SK-N-SH (cell line): ENCODE results near the gene OGFR. TPM values are rescaled to one million over a fixed set of nuclear protein-coding genes. Genes with fewer than 3 reads are reported as not detected.

Experiments used
- CTCF ChIA-PET: fragments of 300-600, 350-600 bp; formaldehyde crosslinking; extraction: SDS; loops from one replicate; lab custom pipeline; 2021; lab: Yijun Ruan, JAX
- POLR2A ChIA-PET: fragments of 350-600 bp; sonication (Branson Sonifier 250); formaldehyde crosslinking; extraction: SDS; loops from one replicate; lab custom pipeline; 2020; ENCODE audit warnings: antibody characterized with exemption, inconsistent platforms; lab: Yijun Ruan, JAX
- DNase-seq: peaks from one replicate; pipeline ENCODE4 v3.0.0; 2012
- H2AFZ ChIP-seq: fragments of 200-600 bp; sonication (generic); 2 replicates; pipeline ENCODE4 v1.8.1; 2016; ENCODE audit warnings: antibody characterized with exemption, mild to moderate bottlenecking, low read depth
- H3F3A ChIP-seq: fragments of 200-600 bp; sonication (generic); replicated peaks from 2 replicates; pipeline ENCODE3; 2016; ENCODE audit warnings: antibody characterized with exemption, mild to moderate bottlenecking; ENCODE audit not compliant: insufficient read depth
- H3K27ac ChIP-seq, 2 experiments: fragments of 200-500 bp in 1 of 2; fragments of 200-600 bp in 1 of 2; sonication (Bioruptor generic) in 1 of 2; sonication (generic), shearing (Covaris generic) in 1 of 2; 2 replicates each; pipeline versions ENCODE4 v1.5.1 to v1.6.1; 2014 to 2016; ENCODE audit warnings: low read depth in 2 of 2, inconsistent platforms in 1 of 2, low read length in 1 of 2, mild to moderate bottlenecking in 1 of 2, mixed read lengths in 1 of 2
- H3K27me3 ChIP-seq: fragments of 200-600 bp; sonication (generic), shearing (Covaris generic); 2 replicates; pipeline ENCODE4 v1.6.1; 2016; ENCODE audit warnings: mixed run types; ENCODE audit not compliant: insufficient read depth
- H3K36me3 ChIP-seq, 2 experiments: fragments of 200-500 bp in 1 of 2; fragments of 200-600 bp in 1 of 2; sonication (Bioruptor generic) in 1 of 2; sonication (generic) in 1 of 2; replicated peaks in 1 of 2; 2 replicates each; pipeline versions ENCODE3 to v1.5.1; 2014 to 2016; ENCODE audit warnings: low read length in 1 of 2, mild to moderate bottlenecking in 1 of 2; ENCODE audit not compliant: insufficient read depth in 2 of 2, control insufficient read depth in 1 of 2
- H3K4me1 ChIP-seq, 2 experiments: fragments of 200-500 bp in 1 of 2; fragments of 200-600 bp in 1 of 2; sonication (Bioruptor generic) in 1 of 2; sonication (generic), shearing (Covaris generic) in 1 of 2; 2 replicates each; pipeline versions ENCODE4 v1.5.1 to v1.6.1; 2014 to 2016; ENCODE audit warnings: low read depth in 1 of 2, low read length in 1 of 2, mixed run types in 1 of 2; ENCODE audit not compliant: insufficient read depth in 2 of 2, control insufficient read depth in 1 of 2
- H3K4me2 ChIP-seq: fragments of 200-600 bp; sonication (generic), shearing (Covaris generic); 2 replicates; pipeline ENCODE4 v1.6.1; 2017; ENCODE audit warnings: mixed run types
- H3K4me3 ChIP-seq, 2 experiments: fragments of 200-500 bp in 1 of 2; fragments of 200-600 bp in 1 of 2; sonication (Bioruptor generic) in 1 of 2; sonication (generic), shearing (Covaris generic) in 1 of 2; 2 replicates each; pipeline versions ENCODE4 v1.5.1 to v1.8.1; 2014 to 2016; ENCODE audit warnings: low read depth in 2 of 2, inconsistent platforms in 1 of 2, low read length in 1 of 2, mild to moderate bottlenecking in 1 of 2, mixed read lengths in 1 of 2, moderate library complexity in 1 of 2
- H3K79me2 ChIP-seq: fragments of 200-600 bp; sonication (generic); 2 replicates; pipeline ENCODE4 v1.8.1; 2017; ENCODE audit warnings: mild to moderate bottlenecking; ENCODE audit not compliant: insufficient read depth
- H3K9ac ChIP-seq: fragments of 200-600 bp; sonication (generic); 2 replicates; pipeline ENCODE4 v1.6.1; 2017; ENCODE audit warnings: mixed run types
- H3K9me2 ChIP-seq: fragments of 200-600 bp; sonication (generic); 2 replicates; pipeline ENCODE4 v1.6.1; 2017; ENCODE audit warnings: mixed run types
- H3K9me3 ChIP-seq: fragments of 200-600 bp; sonication (generic); 2 replicates; pipeline ENCODE4 v1.6.1; 2017; ENCODE audit warnings: mixed run types, mild to moderate bottlenecking, moderate library complexity
- H4K20me1 ChIP-seq: fragments of 200-600 bp; sonication (generic); 2 replicates; pipeline ENCODE4 v1.6.1; 2017; ENCODE audit warnings: mild to moderate bottlenecking, mixed run types; ENCODE audit not compliant: insufficient read depth
- ELF1 ChIP-seq: IDR thresholded peaks from 2 replicates; pipeline ENCODE4 v1.4.0; 2012
- EP300 ChIP-seq, 2 experiments: IDR thresholded peaks; 2 replicates each; pipeline versions ENCODE4 v1.4.0 to v1.6.1; 2012; ENCODE audit warnings: borderline replicate concordance in 1 of 2, low read depth in 1 of 2, low read length in 1 of 2
- EZH2phosphoT487 ChIP-seq: fragments of 200-600 bp; sonication (generic); IDR thresholded peaks from 2 replicates; pipeline ENCODE4 v1.6.1; 2017; ENCODE audit warnings: low read depth, mixed run types, mild to moderate bottlenecking, antibody characterized with exemption, moderate library complexity, borderline replicate concordance
- FOXJ3 ChIP-seq: sonication (generic); formaldehyde crosslinking; IDR thresholded peaks from 2 replicates; pipeline ENCODE4 v1.5.1; 2020; ENCODE audit warnings: mild to moderate bottlenecking, missing genetic modification reagents
- FOXM1 ChIP-seq: IDR thresholded peaks from 2 replicates; pipeline ENCODE4 v1.4.0; 2012; ENCODE audit warnings: low read depth, mild to moderate bottlenecking
- IRF3 ChIP-seq: fragments of 150-350 bp; IDR thresholded peaks from 2 replicates; pipeline ENCODE4 v1.6.1; 2016; ENCODE audit warnings: mild to moderate bottlenecking, low read depth, low read length
- JUND ChIP-seq: IDR thresholded peaks from 2 replicates; pipeline ENCODE4 v1.4.0; 2012
- MAX ChIP-seq: IDR thresholded peaks from 2 replicates; pipeline ENCODE4 v1.4.0; 2012; ENCODE audit warnings: low read depth
- MEF2A ChIP-seq: IDR thresholded peaks from 2 replicates; pipeline ENCODE4 v1.4.0; 2012; ENCODE audit warnings: low read depth, borderline replicate concordance
- MXI1 ChIP-seq: IDR thresholded peaks from 2 replicates; pipeline ENCODE4 v1.6.1; 2012; ENCODE audit warnings: mild to moderate bottlenecking, low read depth, low read length, improper control_type of control experiment
- NFIC ChIP-seq: IDR thresholded peaks from 2 replicates; pipeline ENCODE4 v1.4.0; 2012; ENCODE audit warnings: borderline replicate concordance
- NRF1 ChIP-seq: IDR thresholded peaks from 2 replicates; pipeline ENCODE4 v1.6.1; 2012; ENCODE audit warnings: low read depth, mild to moderate bottlenecking, low read length
- PBX3 ChIP-seq: IDR thresholded peaks from 2 replicates; pipeline ENCODE4; 2012
- RCOR1 ChIP-seq: fragments of 150-350 bp; IDR thresholded peaks from 2 replicates; pipeline ENCODE4 v1.6.1; 2017; ENCODE audit warnings: antibody characterized with exemption, low read length
- RXRA ChIP-seq: IDR thresholded peaks from 2 replicates; pipeline ENCODE4 v1.4.0; 2012; ENCODE audit warnings: low read depth, mild to moderate bottlenecking, borderline replicate concordance
- SIN3A ChIP-seq: IDR thresholded peaks from 2 replicates; pipeline ENCODE4 v1.6.1; 2012; ENCODE audit warnings: low read depth, mild to moderate bottlenecking, low read length, moderate library complexity, borderline replicate concordance
- SMC3 ChIP-seq: IDR thresholded peaks from 2 replicates; pipeline ENCODE4 v1.6.1; 2012; ENCODE audit warnings: low read depth, low read length, improper control_type of control experiment
- TAF1 ChIP-seq: IDR thresholded peaks from 2 replicates; pipeline ENCODE4 v1.6.1; 2012; ENCODE audit warnings: low read depth, mild to moderate bottlenecking, low read length, moderate library complexity, borderline replicate concordance
- USF1 ChIP-seq: IDR thresholded peaks from 2 replicates; pipeline ENCODE4 v1.4.0; 2012; ENCODE audit warnings: low read depth, borderline replicate concordance
- YY1 ChIP-seq: IDR thresholded peaks from 2 replicates; pipeline ENCODE4 v1.4.0; 2012; ENCODE audit warnings: low read depth, mild to moderate bottlenecking
- WGBS: methylation state at CpG from one replicate; pipeline ENCODE4 v1.1.6; 2017; ENCODE audit warnings: low lambda C conversion rate; 5-methylcytosine and 5-hydroxymethylcytosine counted together
- polyA plus RNA-seq, 3 experiments: library from polyadenylated mRNA; depleted of rRNA; stranded (reverse); fragments of >200 nt; gene quantifications; 2 replicates each; pipeline ENCODE4 v1.2.3, GENCODE V29; 2012

Gene OGFR
- polyA plus RNA-seq, 1 of the 3 experiments (the other 2 are of a cell fraction): 60.8 TPM

- WGBS: 83% methylated on average over 7 of the region's 15 CpGs
- ChIA-PET POLR2A (no interaction called here), CTCF (interaction anchor here (1.5 to 1.6 kb wide), 2 partner anchors 26 to 51 kb away, joined by 3 to 10 read pairs; no protein-coding TSS in a partner anchor)
- Histone ChIP-seq H3K36me3 (no peaks in the 10 kb centered on the region), H3K9me3 (no peaks in the 10 kb centered on the region), H3K4me1 (peaks cover 0 to 25% of the 10 kb centered on the region in 2 experiments; a peak in 2 of 4 replicates), H3K9ac (no peak overlapping the region), H3K27me3 (no peaks in the 10 kb centered on the region)
- no peak for DNase-seq
- TF ChIP-seq MXI1 (no peak), NFIC (no peak), FOXM1 (no peak), MAX (no peak), IRF3 (no peak), MEF2A (no peak), JUND (no peak), FOXJ3 (CRISPR knock-in tag) (no peak), PBX3 (no peak), EZH2phosphoT487 (no peak), YY1 (no peak), USF1 (no peak), SMC3 (no peak), SIN3A (no peak), RXRA (no peak), ELF1 (no peak), NRF1 (no peak), EP300 (IDR thresholded peaks at IDR 0.05; ENCODE audit: borderline replicate concordance in 1 of 2, low read depth in 1 of 2, low read length in 1 of 2) (no peak), TAF1 (no peak), RCOR1 (no peak)
- TF ChIP-seq, all 33 proteins: peak for 0
- Histone ChIP-seq H3K4me3 (no peak overlapping the region), H3K27ac (no peak overlapping the region), H3K4me2 (no peak overlapping the region), H4K20me1 (no peaks in the 10 kb centered on the region), H2AFZ (no peak overlapping the region), H3F3A (no peaks in the 10 kb centered on the region), H3K79me2 (no peaks in the 10 kb centered on the region), H3K9me2 (no peaks in the 10 kb centered on the region)
Observed at GRCh38 chr20:62765432-62766070, 39.1 kb upstream of the OGFR start.
